Caco-2 (cell line): ENCODE measurements around the gene NOL4L. TPM values are rescaled to one million over a fixed set of nuclear protein-coding genes. Genes with fewer than 3 reads are reported as not detected.

Experiments
- BruUV-seq: library from RNA; stranded (reverse); fragments of 400-500 nt; replicated peaks from 2 replicates; lab custom pipeline; 2021; lab: Mats Ljungman, UMichigan
- CTCF ChIA-PET: fragments of 300-600 bp; sonication (Branson Sonifier 250); formaldehyde crosslinking; loops from one replicate; lab custom pipeline; 2022; ENCODE audit warnings: antibody characterized with exemption; lab: Charles Lee
- POLR2A ChIA-PET: fragments of 300-600 bp; sonication (Branson Sonifier 250); formaldehyde crosslinking; loops from one replicate; lab custom pipeline; 2022; ENCODE audit warnings: antibody characterized with exemption; lab: Charles Lee
- DNase-seq, 2 experiments: peaks; one replicate each; pipeline versions ENCODE4 v3.0.0 to v3.0.0-alpha.2; 2020 to 2022
- H3K27me3 ChIP-seq: replicated peaks from 2 replicates; pipeline ENCODE4 v1.6.0; 2011; ENCODE audit warnings: low read length; ENCODE audit not compliant: control insufficient read depth, insufficient read depth
- H3K36me3 ChIP-seq: 2 replicates; pipeline ENCODE4 v1.5.1; 2011; ENCODE audit warnings: low read length; ENCODE audit not compliant: control insufficient read depth, insufficient read depth
- H3K4me1 ChIP-seq: fragments of 250-450 bp; sonication (Bioruptor Pico); 2 replicates; pipeline ENCODE4 v1.5.1; 2020; ENCODE audit warnings: mild to moderate bottlenecking
- H3K4me3 ChIP-seq: 2 replicates; pipeline ENCODE4 v1.5.1; 2011; ENCODE audit warnings: low read depth, mild to moderate bottlenecking, control low read depth, low read length
- H3K9me3 ChIP-seq: fragments of 250-450 bp; sonication (Bioruptor Pico); 2 replicates; pipeline ENCODE4 v1.5.1; 2020; ENCODE audit warnings: mild to moderate bottlenecking, moderate library complexity
- H3K27ac Mint-ChIP-seq: one replicate; pipeline ENCODE4 v1.8.0; 2022; ENCODE audit warnings: mixed read lengths; ENCODE audit not compliant: unreplicated experiment
- H3K27me3 Mint-ChIP-seq: one replicate; pipeline ENCODE4 v1.8.0; 2022; ENCODE audit warnings: mixed read lengths; ENCODE audit not compliant: insufficient read depth, unreplicated experiment
- H3K36me3 Mint-ChIP-seq: one replicate; pipeline ENCODE4 v1.8.0; 2022; ENCODE audit warnings: mild to moderate bottlenecking, mixed read lengths; ENCODE audit not compliant: insufficient read depth, unreplicated experiment
- H3K4me1 Mint-ChIP-seq: one replicate; pipeline ENCODE4 v1.8.0; 2022; ENCODE audit warnings: low read depth, mixed read lengths; ENCODE audit not compliant: unreplicated experiment
- H3K4me3 Mint-ChIP-seq: one replicate; pipeline ENCODE4 v1.8.0; 2022; ENCODE audit warnings: mild to moderate bottlenecking, moderate library complexity, mixed read lengths; ENCODE audit not compliant: unreplicated experiment
- H3K9me3 Mint-ChIP-seq: one replicate; pipeline ENCODE4 v1.8.0; 2022; ENCODE audit warnings: mixed read lengths; ENCODE audit not compliant: unreplicated experiment
- CTCF ChIP-seq, 2 experiments: fragments of 200-600 bp in 1 of 2; IDR thresholded peaks; 1 replicate in 1 of 2; 2 replicates in 1 of 2; pipeline versions ENCODE4 v1.5.1 to v1.8.0; 2011 to 2022; ENCODE audit warnings: antibody characterized with exemption in 1 of 2, control low read depth in 1 of 2, inconsistent platforms in 1 of 2, low read depth in 1 of 2, low read length in 1 of 2, mild to moderate bottlenecking in 1 of 2, moderate library complexity in 1 of 2; ENCODE audit not compliant: insufficient read depth in 1 of 2, severe bottlenecking in 1 of 2, unreplicated experiment in 1 of 2
- intact Hi-C: fragments of 100-400 bp; cut with micrococcal nuclease; formaldehyde crosslinking; loops from one replicate; pipeline ENCODE4 v1.10.0; 2022; ENCODE audit not compliant: unreplicated experiment
- total RNA-seq: library from RNA; stranded (reverse); gene quantifications from 2 replicates; pipeline ENCODE4 v1.2.3, GENCODE V29; 2022

Gene NOL4L
- total RNA-seq, 1 experiment from 2014 or later = 80.9 TPM

DNA sequence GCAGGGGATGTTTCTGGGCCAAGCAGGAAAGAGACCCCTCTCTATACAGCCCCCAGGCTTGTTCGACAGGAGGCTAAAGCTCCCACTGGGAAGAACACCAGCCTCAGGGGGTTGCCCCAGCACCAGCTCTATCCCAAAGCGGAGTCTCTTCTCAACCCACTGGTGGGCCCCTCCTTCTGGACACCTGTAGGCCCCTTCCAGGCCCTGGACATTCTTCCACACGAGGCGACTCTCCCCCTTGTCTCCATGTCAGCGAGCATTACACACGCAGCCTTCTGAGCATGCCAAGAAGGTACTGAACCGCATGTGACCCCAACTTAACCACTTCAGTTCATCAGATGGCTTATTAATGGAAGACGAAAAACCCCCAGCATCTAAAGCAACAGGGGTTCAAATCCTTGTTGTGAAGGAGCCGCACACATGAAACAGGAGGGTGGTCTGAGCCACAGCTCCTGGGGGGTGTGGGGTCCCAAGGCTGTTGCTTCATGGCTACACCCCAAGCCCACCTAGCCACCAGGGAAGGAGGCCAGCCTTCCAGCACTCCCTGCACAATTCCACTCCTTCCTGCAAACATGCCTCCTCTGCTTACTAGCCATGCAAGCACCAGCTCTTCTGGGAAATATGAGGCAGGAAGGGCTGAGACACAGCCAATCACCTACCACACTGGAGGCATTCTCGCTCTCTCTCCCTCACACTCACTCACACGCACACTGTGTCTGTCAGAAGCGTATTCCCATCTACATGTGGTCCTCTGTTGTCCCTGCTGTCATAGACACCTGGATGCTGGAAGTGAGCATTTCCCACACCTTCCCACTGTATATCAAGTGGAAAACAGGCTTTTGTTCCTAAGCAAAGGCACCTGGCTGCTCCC, 104.5 kb downstream of the NOL4L start:
- ChIA-PET POLR2A (interaction anchor here (0.5 kb wide), 1 partner anchor 111 kb away, joined by 3 read pairs; no protein-coding TSS in a partner anchor), CTCF (interaction anchor here (0.7 to 1.1 kb wide), 3 partner anchors 8 to 171 kb away, joined by 3 to 4 read pairs (median 4); no protein-coding TSS in a partner anchor)
- no TSS peak for BruUV-seq
- peak in 1 of 2 experiments; percentile 41 for DNase-seq
- Mint-ChIP-seq H3K27ac (peak overlapping the region; percentile 80), H3K27me3 (no peaks in the 10 kb centered on the region), H3K9me3 (no peaks in the 10 kb centered on the region), H3K36me3 (peaks cover 23% of the 10 kb centered on the region), H3K4me3 (peak overlapping the region; percentile 93), H3K4me1 (peaks cover 58% of the 10 kb centered on the region)
- no peak for TF ChIP-seq CTCF (IDR thresholded peaks at IDR 0.05; ENCODE audit: insufficient read depth in 1 of 2, low read depth in 1 of 2, low read length in 1 of 2, severe bottlenecking in 1 of 2, unreplicated experiment in 1 of 2)
- Histone ChIP-seq H3K4me1 (peaks cover 63% of the 10 kb centered on the region), H3K36me3 (no peaks in the 10 kb centered on the region), H3K27me3 (no peaks in the 10 kb centered on the region), H3K9me3 (no peaks in the 10 kb centered on the region), H3K4me3 (no peak overlapping the region)
- intact Hi-C loops = no loop called here

DNA sequence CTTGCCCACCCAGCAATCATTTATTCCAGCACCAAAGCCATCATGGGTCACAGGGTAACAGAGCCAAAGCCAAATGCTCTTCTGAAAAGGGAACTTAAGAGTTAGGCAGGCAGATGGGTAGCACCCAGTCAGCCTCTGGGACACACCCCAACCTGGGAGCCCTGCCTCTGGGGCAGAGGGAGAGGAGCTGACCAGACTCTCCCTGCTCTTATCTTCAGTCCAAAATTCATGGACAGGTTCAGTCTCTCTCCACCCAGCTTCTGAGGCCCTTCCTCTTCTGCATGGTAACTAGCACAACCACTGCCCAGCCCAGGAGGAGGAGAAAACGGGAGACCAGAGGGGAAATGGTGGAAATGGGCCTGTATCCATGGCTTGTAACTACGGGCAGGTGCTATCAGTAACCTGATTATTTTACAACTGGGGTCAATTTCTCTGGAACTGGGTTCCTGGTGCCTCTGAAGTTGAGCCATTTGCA, 105.4 kb downstream of the NOL4L start:
- BruUV-seq = no TSS peak
- H3K4me3 Mint-ChIP-seq = no peak overlapping the region
- Histone ChIP-seq H3K27me3 (no peaks in the 10 kb centered on the region), H3K4me3 (no peak overlapping the region), H3K9me3 (no peaks in the 10 kb centered on the region), H3K36me3 (no peaks in the 10 kb centered on the region), H3K4me1 (peaks cover 60% of the 10 kb centered on the region)
- no peaks in the 10 kb centered on the region for H3K9me3 Mint-ChIP-seq
- TF ChIP-seq CTCF (IDR thresholded peaks at IDR 0.05; ENCODE audit: insufficient read depth in 1 of 2, low read depth in 1 of 2, low read length in 1 of 2, severe bottlenecking in 1 of 2, unreplicated experiment in 1 of 2) = no peak
- DNase-seq = peak in 1 of 2 experiments; percentile 44
- ChIA-PET CTCF (no interaction called here), POLR2A (no interaction called here)
- intact Hi-C loops = loop anchor here (5.0 kb wide), 1 partner anchor 103 kb away; no protein-coding TSS in a partner anchor
- H3K36me3 Mint-ChIP-seq = peaks cover 23% of the 10 kb centered on the region
- no peaks in the 10 kb centered on the region for H3K27me3 Mint-ChIP-seq
- peaks cover 50% of the 10 kb centered on the region for H3K4me1 Mint-ChIP-seq
- H3K27ac Mint-ChIP-seq = peak overlapping the region; percentile 80

DNA sequence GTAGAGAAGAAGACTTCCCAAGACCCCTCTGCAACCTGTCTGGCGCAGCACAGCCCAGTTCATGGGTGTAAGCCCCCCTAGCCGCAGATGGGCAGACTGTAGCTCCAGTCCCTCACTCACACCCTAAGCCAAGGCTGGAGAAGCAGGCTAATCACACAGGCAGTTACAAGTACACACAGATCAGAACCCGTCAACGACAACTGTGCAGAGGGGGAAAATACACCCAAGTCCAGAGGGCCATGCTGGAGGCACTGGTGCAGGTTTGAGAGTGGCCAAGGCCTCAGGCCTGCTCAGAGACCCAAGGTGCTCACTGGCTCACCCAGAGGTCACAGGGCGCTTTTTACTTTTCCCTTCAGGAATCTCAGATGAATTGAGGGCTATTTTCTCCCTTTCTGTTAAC, 106.1 kb downstream of the NOL4L start:
- intact Hi-C loops = loop anchor here (5.0 kb wide), 1 partner anchor 103 kb away; no protein-coding TSS in a partner anchor
- TF ChIP-seq CTCF (IDR thresholded peaks at IDR 0.05; ENCODE audit: insufficient read depth in 1 of 2, low read depth in 1 of 2, low read length in 1 of 2, severe bottlenecking in 1 of 2, unreplicated experiment in 1 of 2) = no peak
- no TSS peak for BruUV-seq
- Mint-ChIP-seq H3K9me3 (no peaks in the 10 kb centered on the region), H3K27me3 (no peaks in the 10 kb centered on the region), H3K4me1 (peaks cover 50% of the 10 kb centered on the region), H3K27ac (peak overlapping the region; percentile 93), H3K4me3 (no peak overlapping the region), H3K36me3 (peaks cover 25% of the 10 kb centered on the region)
- no peaks in the 10 kb centered on the region for H3K27me3 ChIP-seq
- DNase-seq = peak in 1 of 2 experiments; percentile 44
- CTCF ChIA-PET = no interaction called here
- peaks cover 6% of the 10 kb centered on the region; the same call in 1 of the 2 replicates for H3K36me3 ChIP-seq
- no peak overlapping the region for H3K4me3 ChIP-seq
- peaks cover 67% of the 10 kb centered on the region for H3K4me1 ChIP-seq
- H3K9me3 ChIP-seq = no peaks in the 10 kb centered on the region
- POLR2A ChIA-PET = no interaction called here
